Stimulated activated CD4-positive, alpha-beta T cell treated with anti-CD3 and anti-CD28 coated beads, TNF-alpha, amount 100 ng/mL, for 4 hours (primary cell): Measurements from ENCODE around the gene GATA1.
A peak's percentile ranks its signal among the peaks of the same experiment; 100 is the strongest.

Source experiments
- DNase-seq, 3 experiments: peaks; one replicate each; pipeline ENCODE4 v3.0.0-alpha.2; 2020; ENCODE audit warnings: low read depth in 3 of 3

The GATA1 gene

DNA sequence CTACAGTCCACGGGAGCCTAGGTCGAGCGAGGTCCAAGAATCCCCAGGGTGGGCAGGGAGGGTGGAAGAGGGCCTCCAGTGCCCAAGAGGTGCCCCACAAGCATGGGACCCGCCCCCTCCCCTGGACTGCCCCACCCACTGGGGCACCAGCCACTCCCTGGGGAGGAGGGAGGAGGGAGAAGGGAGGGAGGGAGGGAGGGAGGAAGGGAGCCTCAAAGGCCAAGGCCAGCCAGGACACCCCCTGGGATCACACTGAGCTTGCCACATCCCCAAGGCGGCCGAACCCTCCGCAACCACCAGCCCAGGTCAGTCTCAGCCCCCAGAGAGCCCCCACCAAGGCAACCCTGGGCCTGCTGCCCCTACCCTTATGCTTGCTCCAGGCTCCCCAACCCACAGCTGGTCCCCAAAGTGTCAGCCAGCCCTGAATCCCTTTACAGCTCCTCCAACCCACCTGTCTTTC is at the start of gene GATA1:
GATA1 (plus strand) TSS at position 250 of the 460 bp plus-strand sequence. CDS start 4,520 bp downstream, outside the sequence.
- DNase-seq, result no peak

DNA sequence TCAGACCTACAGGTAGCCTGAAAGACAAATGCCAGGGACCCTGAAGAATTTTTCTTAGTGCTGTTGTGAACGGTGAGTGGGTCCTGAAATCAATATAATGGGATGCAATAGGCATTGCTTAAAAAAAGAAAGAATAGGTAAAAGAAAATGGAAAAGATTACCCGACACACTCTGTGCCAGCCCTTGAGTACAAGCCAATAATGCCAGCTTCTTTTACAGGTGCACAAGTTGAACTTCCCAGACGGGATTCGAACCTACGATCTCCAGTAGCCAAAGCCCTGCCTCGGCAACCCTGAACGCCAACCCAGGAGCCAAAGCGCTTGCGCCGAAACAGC is 49.5 kb upstream of the GATA1 start:
- no peak for DNase-seq

DNA sequence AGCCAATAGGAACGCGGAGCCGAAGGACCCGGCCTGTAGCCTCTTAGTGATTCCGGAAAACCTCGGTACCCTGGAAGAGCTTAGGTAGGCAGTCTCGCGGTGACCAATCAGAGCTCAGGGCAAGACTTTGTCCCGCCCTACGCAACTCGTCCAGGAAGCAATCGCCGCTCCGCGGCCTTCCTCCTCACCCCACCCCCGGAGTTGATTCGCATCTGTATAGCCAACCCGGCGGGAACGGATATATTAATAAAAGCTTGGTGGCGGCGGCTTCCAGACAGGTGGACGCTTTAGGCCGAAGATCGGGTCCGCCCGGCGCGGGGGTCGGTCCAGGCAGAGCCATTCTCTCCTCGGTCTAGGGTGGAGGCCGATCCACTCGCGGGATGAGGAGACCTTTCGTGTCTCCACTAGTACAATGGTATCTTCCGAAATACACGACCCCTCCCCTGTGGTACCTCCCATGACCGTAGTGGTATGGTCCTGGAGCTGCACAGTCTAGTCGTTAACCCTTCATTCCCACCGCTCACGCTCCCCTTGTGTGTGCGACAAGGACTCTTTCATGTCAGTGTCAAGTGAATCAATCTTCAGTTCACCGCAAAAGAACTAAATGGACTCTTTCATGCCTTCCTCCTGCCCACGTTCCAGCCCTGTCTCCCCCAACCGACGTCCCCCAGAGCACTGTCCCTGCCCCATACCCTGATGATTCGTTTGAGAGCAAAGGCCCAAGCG is 49.0 kb upstream of the GATA1 start:
- peak; percentile 58 to 77 (median 74) for DNase-seq

DNA sequence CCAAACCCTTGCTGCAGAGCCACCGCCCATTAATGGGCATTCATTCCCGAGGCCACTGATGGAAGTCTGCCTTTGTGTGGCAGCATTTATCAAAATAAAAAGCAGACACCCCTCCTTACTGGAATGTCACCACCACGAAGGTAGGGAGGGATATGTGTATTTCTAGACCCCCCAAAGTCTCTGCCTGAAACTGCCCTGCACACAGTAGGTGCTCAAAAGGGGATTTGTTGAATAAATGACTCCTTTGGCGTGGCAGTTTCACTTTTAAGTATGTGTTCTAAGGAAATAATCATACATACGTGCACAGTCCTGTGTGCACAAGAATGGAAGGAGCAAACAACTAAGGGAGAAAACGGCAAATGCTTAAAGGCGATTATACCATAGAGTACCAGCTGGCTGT is 48.5 kb upstream of the GATA1 start:
- no peak for DNase-seq

DNA sequence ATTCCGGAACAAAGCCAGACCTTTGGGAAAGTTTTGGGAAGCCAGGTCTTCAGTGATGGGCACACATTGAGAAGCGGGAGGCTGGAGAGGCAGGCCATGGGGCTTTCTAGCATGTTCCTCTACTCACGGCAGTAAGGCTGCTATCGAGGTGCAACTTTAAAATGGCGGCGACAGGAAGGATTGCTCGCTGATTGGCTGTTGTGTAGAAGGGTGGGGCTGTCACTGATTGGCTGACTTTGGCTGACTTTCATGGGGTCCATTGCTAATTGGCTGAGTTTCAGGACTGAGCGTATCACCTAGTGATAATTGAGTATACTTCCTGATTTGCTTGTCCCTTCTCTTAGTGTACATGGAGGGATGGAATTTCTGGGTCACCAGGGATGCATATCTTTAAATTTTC is 44.6 kb upstream of the GATA1 start:
- no peak for DNase-seq

DNA sequence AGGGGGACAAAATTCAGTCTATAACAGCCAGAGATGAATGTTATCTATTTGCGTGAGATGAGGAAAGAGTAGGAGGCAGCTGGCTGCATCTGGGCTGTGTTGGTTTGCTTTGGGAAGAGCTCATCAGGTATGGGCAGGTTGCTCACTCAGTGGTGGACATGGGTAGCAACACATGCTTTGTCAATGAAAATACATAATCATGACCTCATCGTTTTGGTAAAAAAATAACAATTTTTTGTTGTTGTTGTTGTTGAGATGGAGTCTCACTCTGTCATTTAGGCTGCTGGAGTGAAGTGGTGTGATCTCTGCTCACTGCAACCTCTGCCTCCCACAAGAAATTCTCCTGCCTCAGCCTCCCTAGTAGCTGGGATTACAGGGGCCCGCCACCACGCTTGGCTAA is 41.2 kb upstream of the GATA1 start:
- DNase-seq, result no peak

DNA sequence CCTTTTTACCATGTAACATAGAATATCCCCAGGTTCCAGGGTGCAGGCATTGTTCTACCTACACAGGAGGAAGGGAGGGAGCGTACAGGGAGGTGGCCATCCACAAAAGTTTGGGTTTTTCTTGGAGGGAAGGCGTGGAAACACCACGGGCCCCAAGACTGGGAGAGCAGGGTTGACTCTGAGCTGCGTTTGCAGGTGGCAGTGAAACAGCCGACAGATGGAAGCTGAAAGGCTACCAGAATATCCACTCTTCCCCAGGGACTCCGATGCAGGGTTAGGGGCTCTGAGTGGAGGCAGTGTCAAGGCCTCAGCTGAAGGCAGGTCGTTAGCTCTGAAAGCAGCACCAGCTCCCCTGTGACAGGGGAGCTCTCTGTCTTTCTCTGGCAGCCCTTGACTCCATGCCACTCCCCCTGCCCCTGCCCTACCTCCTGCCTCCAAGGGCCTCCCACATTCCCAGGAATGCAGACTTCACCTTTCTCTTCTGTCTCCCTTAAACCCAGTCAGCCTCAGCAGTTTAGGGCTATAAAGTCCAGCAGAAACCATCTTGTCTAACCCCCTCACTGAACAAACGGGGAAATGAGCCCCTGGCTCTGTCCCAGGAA is 38.9 kb upstream of the GATA1 start:
- no peak for DNase-seq

DNA sequence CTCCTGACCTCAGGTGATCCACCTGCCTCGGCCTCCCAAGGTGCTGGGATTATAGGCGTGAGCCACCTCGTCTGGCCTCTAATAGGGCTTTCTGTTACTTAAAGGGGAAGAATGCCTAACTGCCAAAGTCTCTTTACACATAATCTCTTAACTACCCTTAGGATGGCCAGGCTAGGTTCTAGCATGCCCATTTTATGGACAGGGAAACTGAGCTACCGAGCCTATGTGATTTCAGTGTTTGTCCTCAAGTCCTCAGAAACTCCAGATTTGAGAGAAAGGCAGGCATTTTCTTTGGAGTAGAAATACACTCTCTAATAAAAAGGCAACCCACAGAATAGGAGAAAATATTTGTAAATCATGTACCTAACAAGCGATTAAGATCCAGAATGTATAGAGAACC is 37.2 kb upstream of the GATA1 start:
- no peak for DNase-seq

DNA sequence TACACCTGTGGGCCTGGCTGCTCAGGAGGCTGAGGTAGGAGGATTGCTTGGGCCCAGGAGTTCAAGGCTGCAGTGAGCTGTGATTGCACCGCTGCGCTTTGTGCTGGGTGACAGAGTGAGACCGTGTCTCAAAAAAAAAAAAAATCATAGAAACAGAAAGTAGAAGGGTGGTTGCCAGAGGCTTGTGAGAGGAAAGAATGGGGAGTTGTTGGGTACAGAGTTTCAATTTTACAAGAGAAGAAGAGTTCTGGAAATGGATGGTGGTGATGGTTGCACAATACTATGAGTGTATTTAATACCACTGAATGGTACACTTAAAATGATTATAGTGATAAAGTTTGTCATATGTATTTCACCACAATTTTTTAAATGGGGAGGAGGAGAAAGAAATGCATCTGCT is 35.0 kb upstream of the GATA1 start:
- no peak for DNase-seq

DNA sequence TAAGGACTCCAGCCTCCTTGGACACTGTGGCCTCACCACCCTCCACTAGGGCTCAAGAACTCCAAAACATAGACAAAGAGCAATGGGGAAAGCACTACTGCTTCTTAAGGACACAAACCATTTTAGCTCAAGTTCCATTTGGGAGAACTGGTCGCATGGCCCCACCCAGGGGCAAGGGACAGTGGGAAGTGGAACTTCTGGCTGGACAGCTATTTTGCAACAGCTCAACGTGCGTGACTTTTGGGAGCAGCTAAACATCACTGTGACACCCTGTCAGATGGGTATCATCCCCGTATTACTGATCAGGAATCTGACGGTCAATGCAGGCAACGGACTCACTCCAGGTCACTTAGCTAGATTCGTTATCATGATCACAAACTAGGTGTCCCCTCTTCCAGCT is 33.9 kb upstream of the GATA1 start:
- DNase-seq, result no peak

DNA sequence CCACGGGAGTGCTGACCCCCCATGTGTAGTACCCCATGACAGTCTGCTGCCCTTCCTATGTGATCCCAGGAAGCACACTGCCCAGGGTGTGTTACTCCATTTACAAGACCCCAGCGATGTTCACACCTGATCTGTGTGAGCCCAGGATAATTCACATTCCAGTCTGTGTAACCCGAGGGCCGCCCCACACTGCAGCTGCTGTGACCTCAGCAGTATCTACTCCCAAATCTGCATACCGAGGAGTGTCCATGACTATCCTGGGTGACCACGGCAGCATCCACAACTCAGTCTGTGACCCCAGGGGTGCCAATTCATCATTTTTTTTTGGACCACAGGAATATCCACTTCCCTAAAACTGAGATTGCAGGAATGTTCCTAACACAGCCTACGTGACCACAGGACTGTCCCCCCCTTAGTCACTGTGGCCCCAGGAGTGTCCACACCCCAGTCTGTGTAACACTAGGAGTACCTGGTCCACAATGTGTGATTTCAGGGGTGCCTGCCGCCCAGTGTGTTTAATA is 32.6 kb upstream of the GATA1 start:
- no peak for DNase-seq

DNA sequence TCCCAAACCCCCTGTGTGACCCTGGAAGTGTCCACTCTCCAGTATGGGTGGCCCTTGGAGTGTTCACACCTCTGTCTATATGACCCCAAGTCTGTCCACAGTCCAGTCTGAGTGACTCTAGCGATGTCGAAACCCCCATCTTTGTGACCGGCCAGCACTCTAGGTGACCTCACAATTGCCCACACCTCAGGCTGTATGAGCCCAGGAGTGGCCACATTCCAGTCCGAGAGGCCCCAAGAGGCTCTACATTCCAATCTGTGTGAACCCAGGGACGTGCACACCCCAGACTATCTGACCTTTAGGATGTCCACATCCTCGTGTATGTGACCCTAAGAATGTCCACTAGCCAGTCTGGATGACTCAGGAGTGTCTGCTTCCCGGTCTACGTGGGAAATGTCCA is 32.2 kb upstream of the GATA1 start:
- DNase-seq, result no peak

DNA sequence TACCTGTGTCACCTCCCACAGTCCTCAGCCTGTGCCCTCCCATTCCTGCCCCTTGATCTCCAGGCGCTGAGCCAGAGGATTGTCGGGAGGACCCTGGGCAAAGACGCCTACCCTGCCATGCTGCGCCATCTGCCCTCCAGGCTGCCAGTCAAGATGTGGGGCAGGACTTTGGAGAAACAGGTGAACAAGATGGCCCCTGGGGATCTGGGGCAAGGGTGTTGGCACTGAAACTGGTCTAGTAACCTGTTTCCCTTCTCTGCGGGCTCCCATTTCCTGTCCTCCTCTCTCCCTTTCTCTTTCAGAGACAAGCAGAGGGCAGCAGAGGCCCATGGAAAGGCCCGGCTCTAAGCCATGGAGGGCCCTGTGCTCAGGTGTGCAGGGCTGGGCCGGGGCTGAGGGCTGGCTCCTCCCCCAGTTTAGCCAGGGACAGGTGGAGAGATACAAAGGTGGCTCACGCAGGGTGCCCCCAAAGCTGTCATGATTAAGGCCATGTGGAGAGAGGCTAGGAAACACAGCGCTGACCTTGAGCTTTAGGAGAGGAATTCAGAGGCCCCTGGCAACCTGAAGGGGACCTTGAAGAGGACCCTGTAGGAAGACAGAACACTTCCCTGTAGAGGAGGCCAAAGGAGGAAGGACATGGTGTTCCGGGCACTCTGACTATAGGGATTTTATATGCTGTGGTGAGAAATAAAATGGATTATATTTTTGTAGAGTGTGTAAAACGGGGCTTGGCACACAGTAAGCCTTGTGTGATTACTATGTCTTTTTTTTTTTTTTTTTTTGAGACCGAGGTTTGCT is 24.5 kb upstream of the GATA1 start, which contains the start of gene GLOD5:
GLOD5 (plus strand) TSS at position 74 of the 798 bp plus-strand sequence; CDS start at position 118, 44 bp downstream.
- no peak for DNase-seq

DNA sequence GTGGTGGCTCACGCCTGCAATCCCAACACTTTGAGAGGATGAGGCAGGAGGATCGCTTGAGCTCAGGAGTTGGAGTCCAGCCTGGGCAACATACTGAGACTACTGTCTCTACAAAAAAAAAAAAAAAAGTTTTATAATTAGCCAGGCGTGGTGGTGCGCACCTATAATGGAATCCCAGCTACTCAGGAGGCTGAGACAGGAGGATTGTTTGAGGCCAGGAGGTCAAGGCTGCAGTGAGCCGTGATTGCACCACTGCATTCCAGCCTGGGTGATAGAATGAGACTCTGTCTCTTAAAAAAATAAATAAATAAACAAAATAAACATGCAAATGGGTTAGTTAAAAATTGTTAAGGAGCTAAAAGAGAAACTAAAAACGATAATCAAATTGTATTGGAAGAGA is 17.2 kb upstream of the GATA1 start:
- DNase-seq, result no peak

DNA sequence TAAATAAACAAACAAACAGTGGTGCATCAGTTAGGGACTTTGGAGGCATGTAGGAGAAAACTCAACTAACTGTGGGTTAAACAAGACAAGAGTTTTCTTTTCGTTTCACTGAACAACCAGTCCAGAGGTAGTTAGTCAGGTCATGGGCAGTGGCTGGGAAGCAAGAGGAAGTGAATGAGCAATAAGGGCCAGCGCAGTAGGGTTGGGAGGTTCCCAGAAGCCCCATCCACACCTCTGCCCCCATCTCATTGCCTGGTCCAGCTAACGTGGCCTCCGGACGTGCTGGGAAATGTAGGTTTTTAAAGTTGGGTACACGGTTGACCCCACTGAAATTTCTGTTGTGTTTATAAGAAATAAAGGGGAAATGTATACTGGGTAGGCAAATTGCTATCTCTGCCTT is 16.1 kb upstream of the GATA1 start:
- no peak for DNase-seq

DNA sequence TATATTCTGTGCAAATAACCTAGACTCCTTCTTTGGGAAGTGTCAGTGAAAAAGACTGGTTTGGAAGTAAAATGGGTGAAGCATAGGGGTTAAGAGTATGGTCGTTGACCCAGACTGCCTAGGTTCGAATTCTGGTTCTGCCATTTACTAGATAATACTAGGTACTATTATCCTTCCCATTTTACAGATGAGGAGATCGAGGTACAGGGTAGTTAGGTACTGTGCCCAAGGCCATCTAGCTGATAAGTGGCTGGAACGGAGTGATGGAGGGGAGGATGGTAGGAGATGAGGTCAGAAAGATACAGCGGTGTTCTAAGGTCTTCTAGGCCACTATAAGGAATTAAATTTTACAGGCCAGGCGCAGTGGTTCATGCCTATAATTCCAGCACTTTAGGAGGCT is 13.8 kb upstream of the GATA1 start:
- DNase-seq, result no peak

DNA sequence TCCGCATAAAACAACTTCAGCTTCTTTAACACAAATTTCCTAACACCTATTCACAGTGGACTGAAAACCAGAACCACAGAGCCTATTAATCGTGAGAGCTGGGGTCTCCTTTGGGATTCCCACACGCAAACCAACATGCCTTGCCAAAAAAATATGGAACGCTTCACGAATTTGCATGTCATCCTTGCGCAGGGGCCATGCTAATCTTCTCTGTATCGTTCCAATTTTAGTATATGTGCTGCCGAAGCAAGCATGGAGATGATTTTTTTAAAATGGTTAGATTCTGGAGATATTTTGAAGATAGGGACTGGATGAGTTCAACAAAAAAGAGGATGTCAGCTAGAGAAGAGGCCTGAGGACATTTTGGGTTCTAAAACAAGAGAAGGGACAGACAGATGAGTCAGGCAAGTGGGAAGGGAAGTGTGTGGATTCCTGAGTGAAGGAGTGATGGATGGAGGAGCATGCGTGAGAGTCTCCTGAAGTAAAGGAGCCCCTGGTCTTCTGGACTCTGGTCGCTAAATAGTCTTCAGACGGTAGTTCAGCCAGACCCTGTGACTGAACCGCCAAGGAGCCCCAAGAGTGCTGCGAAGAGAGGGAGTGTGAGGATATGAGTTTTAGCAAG is 9.5 kb upstream of the GATA1 start:
- no peak for DNase-seq

DNA sequence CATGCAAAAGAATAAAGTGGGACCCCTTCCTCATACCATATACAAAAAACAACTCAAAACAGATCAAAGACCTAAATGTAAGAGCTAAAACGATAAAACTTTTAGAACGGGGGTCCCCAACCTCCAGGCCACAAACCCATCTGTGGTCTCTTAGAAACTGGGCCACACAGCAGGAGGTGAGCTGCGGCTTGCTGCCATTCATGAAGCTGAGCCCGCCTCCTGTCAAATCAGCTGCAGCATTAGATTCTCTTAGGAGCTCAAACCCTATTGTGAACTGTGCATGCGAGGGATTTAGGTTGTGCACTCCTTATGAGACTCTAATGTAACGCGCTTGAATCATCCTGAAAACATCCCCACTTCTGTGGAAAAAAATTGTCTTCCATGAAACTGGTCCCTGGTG is 7.0 kb upstream of the GATA1 start:
- no peak for DNase-seq

DNA sequence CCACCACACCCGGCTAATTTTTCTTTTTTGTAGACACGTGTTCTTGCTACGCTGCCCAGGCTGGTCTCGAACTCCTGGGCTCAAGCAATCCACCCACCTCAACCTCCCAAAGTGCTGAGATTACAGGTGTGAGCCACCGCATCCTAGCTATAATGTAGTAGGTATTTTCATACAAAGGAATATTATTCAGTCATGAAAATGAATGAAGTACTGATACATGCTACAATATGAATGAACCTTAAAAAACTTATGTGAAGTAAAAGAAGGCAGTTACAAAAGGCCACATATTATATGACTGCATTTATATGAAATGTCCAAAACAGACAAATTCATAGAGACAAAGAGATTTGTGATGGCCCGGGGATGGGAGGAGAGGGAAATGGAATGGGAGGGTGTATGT is 4.7 kb upstream of the GATA1 start:
- no peak for DNase-seq

DNA sequence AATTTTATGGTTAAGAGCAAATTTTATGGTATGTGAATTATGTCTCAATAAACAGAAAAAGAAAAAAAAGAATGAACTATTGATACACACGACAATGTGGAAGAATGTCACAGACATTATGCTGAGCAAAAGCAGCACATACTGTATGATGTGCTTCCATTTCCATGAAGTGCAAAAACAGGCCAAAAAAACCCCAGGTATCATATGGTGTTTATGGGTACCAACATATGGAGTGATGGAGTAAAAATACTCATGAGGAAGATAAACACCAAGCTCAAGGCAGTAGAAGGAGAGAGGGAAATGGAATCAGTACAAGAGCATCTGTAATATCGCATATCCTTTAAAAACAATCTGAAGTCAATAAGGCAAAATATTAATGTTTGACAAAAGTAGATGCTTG is 4.2 kb upstream of the GATA1 start:
- DNase-seq, result no peak

DNA sequence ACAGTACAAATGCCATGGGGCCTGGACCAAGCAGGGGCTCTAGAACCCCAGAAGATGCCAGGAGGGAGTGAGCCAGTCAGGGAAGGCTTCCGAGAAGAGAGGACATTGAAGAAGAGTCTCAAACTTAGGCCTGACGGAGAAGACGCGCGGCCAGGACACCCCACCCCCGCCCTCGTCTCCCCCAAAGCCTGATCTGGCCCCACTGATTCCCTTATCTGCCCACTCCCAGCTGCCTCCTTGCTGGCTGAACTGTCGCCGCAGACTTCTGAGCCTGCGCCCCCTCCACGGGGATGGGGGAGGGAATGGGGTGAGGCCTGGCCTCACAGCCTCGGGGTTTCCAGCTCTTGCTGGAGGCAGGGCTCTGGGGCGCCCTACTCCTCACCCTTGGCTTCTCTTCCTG is 3.6 kb upstream of the GATA1 start:
- DNase-seq, result no peak

DNA sequence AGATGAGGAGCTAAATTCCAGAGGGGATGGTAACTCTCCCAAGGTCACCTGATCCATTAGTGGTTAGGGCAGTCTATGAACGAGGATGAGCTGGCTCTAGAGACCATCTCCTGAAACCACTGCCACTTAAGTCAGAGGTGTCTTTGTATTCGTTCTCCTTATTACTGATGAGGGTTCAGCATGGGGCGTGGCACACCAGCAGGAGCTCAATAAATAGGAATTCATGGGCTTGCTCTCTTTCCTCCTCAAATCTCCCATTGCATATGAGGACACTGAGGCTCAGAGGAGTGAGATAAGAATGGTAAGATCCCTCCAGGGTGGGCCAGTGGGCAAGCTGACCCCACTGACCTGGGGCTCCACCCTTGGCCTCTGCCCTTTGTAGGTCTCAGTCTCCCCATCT is 1.7 kb upstream of the GATA1 start:
- DNase-seq, result no peak
